Measurements from ENCODE around the gene OR52W1. TPM values are rescaled to one million over a fixed set of nuclear protein-coding genes. Genes with fewer than 3 reads are reported as not detected.

The OR52W1 gene
- total RNA-seq, 1 donor from 2014 or later = not detected

- Histone ChIP-seq H3K27ac (no peak overlapping the region), H3K36me3 (no peaks in the 10 kb centered on the region), H3K4me3 (no peak overlapping the region), H3K9me3 (no peaks in the 10 kb centered on the region), H3K27me3 (ENCODE audit: low read depth) (no peaks in the 10 kb centered on the region), H3K4me1 (no peaks in the 10 kb centered on the region)
- TF ChIP-seq CTCF (IDR thresholded peaks at IDR 0.05) = no peak
- intact Hi-C loops (cut with DNase I) = no loop called here
- DNase-seq (no peak), ATAC-seq (no peak)
Measured at GRCh38 chr11:6175440-6175839, 23.6 kb upstream of the OR52W1 start.

GRCh38 chr11:6191742-6192141 lies 7.3 kb upstream of the OR52W1 start:
- no peak overlapping the region for H3K27ac ChIP-seq
- DNase-seq (no peak), ATAC-seq (peak; percentile 21 to 64)

GRCh38 chr11:6194065-6194581 lies 4.9 kb upstream of the OR52W1 start:
- no peak for DNase-seq
- Histone ChIP-seq H3K27me3 (ENCODE audit: low read depth) (no peaks in the 10 kb centered on the region), H3K36me3 (no peaks in the 10 kb centered on the region), H3K9me3 (no peaks in the 10 kb centered on the region), H3K4me1 (no peaks in the 10 kb centered on the region), H3K27ac (no peak overlapping the region), H3K4me3 (no peak overlapping the region)
- intact Hi-C loops (cut with DNase I) = no loop called here
- peak in 1 of 2 donors; percentile 63 for ATAC-seq
- no peak for TF ChIP-seq CTCF (IDR thresholded peaks at IDR 0.05)

More at GRCh38 chr11:6191742-6192141, 7.3 kb upstream of the OR52W1 start:
- TF ChIP-seq CTCF (IDR thresholded peaks at IDR 0.05) = no peak
- H3K4me3 ChIP-seq = no peak overlapping the region
- intact Hi-C loops (cut with DNase I) = no loop called here
- H3K4me1 ChIP-seq = no peaks in the 10 kb centered on the region
- no peaks in the 10 kb centered on the region for H3K27me3 ChIP-seq (ENCODE audit: low read depth)
- no peaks in the 10 kb centered on the region for H3K9me3 ChIP-seq
- H3K36me3 ChIP-seq = no peaks in the 10 kb centered on the region

GRCh38 chr11:6196396-6196795 lies 2.6 kb upstream of the OR52W1 start:
- Histone ChIP-seq H3K27me3 (ENCODE audit: low read depth) (no peaks in the 10 kb centered on the region), H3K4me3 (no peak overlapping the region), H3K4me1 (no peaks in the 10 kb centered on the region), H3K36me3 (no peaks in the 10 kb centered on the region), H3K27ac (no peak overlapping the region), H3K9me3 (no peaks in the 10 kb centered on the region)
- no peak for ATAC-seq
- intact Hi-C loops (cut with DNase I) = no loop called here
- DNase-seq = no peak
- TF ChIP-seq CTCF (IDR thresholded peaks at IDR 0.05) = no peak

- TF ChIP-seq CTCF (IDR thresholded peaks at IDR 0.05) = no peak
- Histone ChIP-seq H3K4me3 (no peak overlapping the region), H3K9me3 (no peaks in the 10 kb centered on the region), H3K27me3 (ENCODE audit: low read depth) (no peaks in the 10 kb centered on the region), H3K4me1 (no peaks in the 10 kb centered on the region), H3K27ac (no peak overlapping the region), H3K36me3 (no peaks in the 10 kb centered on the region)
- no peak for ATAC-seq
- intact Hi-C loops (cut with DNase I) = no loop called here
- DNase-seq = no peak
Measured at GRCh38 chr11:6197466-6198200, 1.4 kb upstream of the OR52W1 start.
